HEK293T (cell line): ENCODE results near the gene PCNX1.
A peak's percentile ranks its signal among the peaks of the same experiment; 100 is the strongest.
"Not testable (repeated sequence)": the region's sequence is repeated elsewhere in the genome, so short reads cannot be mapped to it uniquely, and the experiment has no call there.

Experiments used
- CTCF ChIA-PET: fragments of 350-600 bp; formaldehyde crosslinking; extraction: SDS; loops from one replicate; lab custom pipeline; 2021; ENCODE audit warnings: antibody characterized with exemption, inconsistent platforms; lab: Yijun Ruan, JAX
- POLR2A ChIA-PET: fragments of 350-600 bp; formaldehyde crosslinking; extraction: SDS; loops from one replicate; lab custom pipeline; 2020; ENCODE audit warnings: antibody characterized with exemption, inconsistent platforms; lab: Yijun Ruan, JAX
- DNase-seq: peaks from one replicate; pipeline ENCODE4 v3.0.0; 2012; ENCODE audit warnings: mixed read lengths; ENCODE audit errors: extremely low spot score
- ARNT ChIP-seq: fragments of 450-650 bp; IDR thresholded peaks from 2 replicates; pipeline ENCODE4 v1.6.1; 2017; ENCODE audit warnings: mild to moderate bottlenecking
- BHLHE40 ChIP-seq: fragments of 450-650 bp; IDR thresholded peaks from 2 replicates; pipeline ENCODE4 v1.6.1; 2016; ENCODE audit warnings: mild to moderate bottlenecking, moderate library complexity, borderline replicate concordance
- CTBP1 ChIP-seq: fragments of 450-650 bp; IDR thresholded peaks from 2 replicates; pipeline ENCODE4 v1.6.1; 2016; ENCODE audit warnings: borderline replicate concordance
- ELF4 ChIP-seq: fragments of 450-650 bp; IDR thresholded peaks from 2 replicates; pipeline ENCODE4 v1.6.1; 2017; ENCODE audit warnings: antibody characterized with exemption
- FOXA1 ChIP-seq: fragments of 450-650 bp; IDR thresholded peaks from 2 replicates; pipeline ENCODE4 v1.6.1; 2016; ENCODE audit warnings: mild to moderate bottlenecking
- FOXK2 ChIP-seq: fragments of 450-650 bp; IDR thresholded peaks from 2 replicates; pipeline ENCODE4 v1.6.1; 2016; ENCODE audit warnings: mild to moderate bottlenecking
- FOXM1 ChIP-seq: fragments of 450-650 bp; IDR thresholded peaks from 2 replicates; pipeline ENCODE4 v1.6.1; 2017; ENCODE audit warnings: mild to moderate bottlenecking, borderline replicate concordance
- HDGF ChIP-seq: fragments of 450-650 bp; IDR thresholded peaks from 2 replicates; pipeline ENCODE4 v1.6.1; 2017; ENCODE audit warnings: antibody characterized with exemption, borderline replicate concordance
- L3MBTL2 ChIP-seq: fragments of 450-650 bp; conservative IDR thresholded peaks from 2 replicates; pipeline ENCODE4 v1.6.1; 2016; ENCODE audit warnings: mild to moderate bottlenecking
- LEF1 ChIP-seq: fragments of 450-650 bp; IDR thresholded peaks from 2 replicates; pipeline ENCODE4 v1.6.1; 2017; ENCODE audit warnings: mild to moderate bottlenecking, borderline replicate concordance
- NFRKB ChIP-seq: fragments of 450-650 bp; IDR thresholded peaks from 2 replicates; pipeline ENCODE4 v1.6.1; 2016; ENCODE audit warnings: mild to moderate bottlenecking, moderate library complexity
- PKNOX1 ChIP-seq: fragments of 450-650 bp; IDR thresholded peaks from 2 replicates; pipeline ENCODE4 v1.6.1; 2016
- SP1 ChIP-seq: fragments of 450-650 bp; IDR thresholded peaks from 2 replicates; pipeline ENCODE4 v1.6.1; 2017
- SUZ12 ChIP-seq: fragments of 450-650 bp; IDR thresholded peaks from 2 replicates; pipeline ENCODE4 v1.6.1; 2016; ENCODE audit warnings: mild to moderate bottlenecking
- TARDBP ChIP-seq: fragments of 450-650 bp; IDR thresholded peaks from 2 replicates; pipeline ENCODE4 v1.6.1; 2016
- ZNF384 ChIP-seq: fragments of 450-650 bp; IDR thresholded peaks from 2 replicates; pipeline ENCODE4 v1.6.1; 2016

PCNX1 gene

GRCh38 chr14:71012888-71013287 is 105.6 kb downstream of the PCNX1 start:
- TF ChIP-seq HDGF, result no peak
- no peak for TF ChIP-seq PKNOX1
- no peak for TF ChIP-seq LEF1
- TF ChIP-seq SP1, result no peak
- TF ChIP-seq ZNF384, result no peak
- TF ChIP-seq SUZ12, result no peak
- TF ChIP-seq L3MBTL2, result no peak
- no peak for TF ChIP-seq FOXA1
- TF ChIP-seq CTBP1, result no peak
- TF ChIP-seq FOXK2, result no peak
- TF ChIP-seq ARNT, result no peak
- TF ChIP-seq BHLHE40, result no peak
- TF ChIP-seq ELF4, result no peak
- TF ChIP-seq TARDBP, result no peak
- TF ChIP-seq FOXM1, result no peak
- no peak for TF ChIP-seq NFRKB
- no peak for DNase-seq
- ChIA-PET CTCF (interaction anchor here (0.6 to 0.7 kb wide), 2 partner anchors 34 to 700 kb away, joined by 4 to 5 read pairs; no protein-coding TSS in a partner anchor), POLR2A (no interaction called here)

- no peak for DNase-seq
- ChIA-PET POLR2A (no interaction called here), CTCF (interaction anchor here (0.5 kb wide), 1 partner anchor 7 kb away, joined by 6 read pairs; no protein-coding TSS in a partner anchor)
- no peak for TF ChIP-seq BHLHE40
- no peak for TF ChIP-seq FOXM1
- no peak for TF ChIP-seq ARNT
- TF ChIP-seq TARDBP, result no peak
These were observed 106.4 kb downstream of the PCNX1 start for GRCh38 chr14:71013551-71014192.

GRCh38 chr14:71019917-71020316 is 112.7 kb downstream of the PCNX1 start:
- DNase-seq, CTCF ChIA-PET, POLR2A ChIA-PET: not testable (repeated sequence)

GRCh38 chr14:71021347-71022011 is 114.2 kb downstream of the PCNX1 start:
- no peak for TF ChIP-seq SUZ12
- peak; percentile 43; the same call in 1 of the 2 replicates for TF ChIP-seq PKNOX1
- TF ChIP-seq L3MBTL2, result no peak
- no peak for TF ChIP-seq FOXM1
- no peak for DNase-seq
- ChIA-PET POLR2A (no interaction called here), CTCF (no interaction called here)

GRCh38 chr14:71022012-71022869 is 115.0 kb downstream of the PCNX1 start:
- TF ChIP-seq PKNOX1 (no peak), ZNF384 (no peak), CTBP1 (no peak), NFRKB (no peak), FOXM1 (no peak), FOXA1 (no peak), HDGF (no peak), ELF4 (no peak), L3MBTL2 (no peak)
- POLR2A ChIA-PET, result no interaction called here
- CTCF ChIA-PET, result no interaction called here
- no peak for DNase-seq

GRCh38 chr14:71022939-71023338 is 115.7 kb downstream of the PCNX1 start:
- ChIA-PET CTCF (no interaction called here), POLR2A (no interaction called here)
- TF ChIP-seq FOXM1, result no peak
- no peak for TF ChIP-seq SUZ12
- TF ChIP-seq ELF4, result no peak
- no peak for TF ChIP-seq BHLHE40
- TF ChIP-seq LEF1, result no peak
- TF ChIP-seq TARDBP, result no peak
- TF ChIP-seq PKNOX1, result no peak
- TF ChIP-seq HDGF, result no peak
- TF ChIP-seq ARNT, result no peak
- TF ChIP-seq L3MBTL2, result no peak
- no peak for TF ChIP-seq FOXA1
- no peak for TF ChIP-seq SP1
- TF ChIP-seq CTBP1, result no peak
- TF ChIP-seq FOXK2, result no peak
- no peak for DNase-seq
